GM18502 (cell line): Measurements from ENCODE around the gene LARP1.
"Not testable (repeated sequence)": the region's sequence is repeated elsewhere in the genome, so short reads cannot be mapped to it uniquely, and the experiment has no call there.

Experiments used
- ATAC-seq: cut with Tn5 transposase; IDR thresholded peaks from one replicate; pipeline ENCODE4 v1.9.1; 2021; ENCODE audit warnings: mild to moderate bottlenecking; ENCODE audit not compliant: unreplicated experiment, poor library complexity

Gene LARP1

DNA sequence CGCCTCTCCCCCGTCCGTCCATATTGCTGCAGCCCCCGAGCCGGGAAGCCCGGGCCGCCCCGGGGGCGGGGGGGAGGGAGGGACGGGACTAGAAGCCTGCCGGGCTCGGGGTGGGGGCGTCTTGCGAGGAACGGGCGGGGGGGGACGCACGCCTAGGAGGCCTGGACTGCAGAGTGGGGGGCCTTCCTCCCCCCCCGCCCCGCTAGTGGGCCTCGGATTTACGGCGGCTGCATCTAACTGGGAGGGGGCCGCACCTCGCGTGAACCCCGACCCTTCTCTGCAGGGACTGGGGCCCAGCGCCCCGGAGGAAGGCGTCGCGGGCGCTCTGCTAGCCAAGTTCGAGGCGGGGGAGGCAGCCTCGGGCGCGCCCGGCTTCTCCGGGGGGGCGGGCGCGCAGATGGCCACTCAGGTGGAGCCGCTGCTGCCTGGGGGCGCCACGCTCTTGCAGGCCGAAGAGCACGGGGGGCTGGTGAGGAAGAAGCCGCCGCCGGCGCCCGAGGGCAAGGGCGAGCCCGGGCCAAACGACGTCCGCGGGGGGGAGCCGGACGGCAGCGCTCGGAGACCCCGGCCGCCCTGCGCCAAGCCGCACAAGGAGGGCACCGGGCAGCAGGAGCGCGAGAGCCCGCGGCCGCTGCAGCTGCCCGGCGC, at the start of gene LARP1:
Gene LARP1 (plus strand): TSS at position 17 of the 648 bp plus-strand sequence. CDS start 381 bp downstream, at position 398.
- peak; percentile 11 for ATAC-seq

DNA sequence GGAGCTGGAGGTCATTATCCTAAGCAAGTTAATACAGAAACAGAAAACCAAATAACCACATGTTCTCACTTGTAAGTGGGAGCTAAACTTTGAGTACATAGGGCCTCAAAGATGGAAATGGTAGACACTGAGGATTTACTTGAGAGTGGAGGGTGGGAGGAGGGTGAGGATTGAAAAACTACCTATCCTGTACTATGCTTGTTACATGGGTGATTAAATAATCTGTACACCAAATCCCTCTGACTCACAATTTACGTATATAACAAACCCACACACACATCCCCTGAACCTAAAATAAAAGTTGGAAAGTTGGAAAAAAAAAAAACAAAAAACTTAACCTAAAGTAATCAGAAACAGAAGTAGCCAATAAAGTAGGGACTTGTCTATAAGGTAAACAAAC, 48.8 kb upstream of the LARP1 start:
- no peak for ATAC-seq

DNA sequence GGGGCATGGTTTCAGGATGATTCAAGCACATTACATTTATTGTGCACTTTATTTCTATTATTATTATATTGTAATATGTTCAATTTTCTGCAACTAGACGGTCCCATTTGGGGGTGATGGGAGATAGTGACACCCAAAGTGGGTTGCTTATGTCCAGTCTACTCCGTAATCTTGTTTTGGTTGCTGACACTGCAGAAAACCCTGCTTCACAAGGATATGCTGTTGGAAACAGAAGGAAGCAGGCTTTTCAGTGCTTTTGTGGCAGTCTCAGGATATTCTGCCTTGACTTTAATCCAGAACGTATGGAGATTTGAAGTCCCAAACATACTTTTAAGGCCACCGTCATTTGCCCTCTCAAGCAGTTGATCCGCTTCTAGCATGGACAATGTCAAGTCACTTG, 47.5 kb upstream of the LARP1 start:
- ATAC-seq: no peak

DNA sequence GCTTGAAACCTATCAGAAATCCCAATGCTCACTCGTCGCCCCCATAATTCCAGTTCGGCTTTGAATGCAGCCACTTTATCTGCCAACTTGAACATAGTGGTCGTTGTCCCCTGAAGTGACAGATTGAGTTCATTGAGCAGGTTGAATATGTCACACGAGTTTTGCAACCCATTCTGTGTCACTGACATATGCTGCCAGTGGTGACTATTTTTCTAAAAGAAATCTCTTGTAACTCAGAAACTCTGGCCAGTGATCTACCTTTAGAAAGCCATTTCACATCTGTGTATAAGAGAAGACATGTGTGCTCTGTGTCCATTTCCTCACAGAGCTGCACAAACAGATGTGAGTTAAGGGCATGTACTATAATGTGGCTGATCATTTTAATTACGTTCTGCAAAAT, 47.0 kb upstream of the LARP1 start:
- ATAC-seq: no peak

DNA sequence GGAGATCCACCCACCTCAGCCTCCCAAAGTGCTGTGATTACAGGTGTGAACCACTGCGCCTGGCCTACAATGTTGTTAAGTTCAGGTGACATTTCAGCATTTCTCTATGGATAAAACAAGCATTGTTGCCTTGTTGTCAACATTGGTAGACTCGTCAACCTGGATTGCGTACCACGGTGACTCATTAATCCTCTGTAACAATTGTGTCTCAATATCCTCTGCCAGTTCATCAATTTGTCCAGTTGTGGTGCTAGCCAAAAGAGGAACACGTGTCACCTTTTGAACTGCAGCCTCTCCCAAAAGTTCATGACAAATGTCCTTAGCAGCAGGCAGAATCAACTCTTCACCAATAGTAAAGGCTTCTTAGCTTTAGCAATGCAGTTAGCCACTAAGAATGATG, 46.3 kb upstream of the LARP1 start:
- ATAC-seq: no peak

DNA sequence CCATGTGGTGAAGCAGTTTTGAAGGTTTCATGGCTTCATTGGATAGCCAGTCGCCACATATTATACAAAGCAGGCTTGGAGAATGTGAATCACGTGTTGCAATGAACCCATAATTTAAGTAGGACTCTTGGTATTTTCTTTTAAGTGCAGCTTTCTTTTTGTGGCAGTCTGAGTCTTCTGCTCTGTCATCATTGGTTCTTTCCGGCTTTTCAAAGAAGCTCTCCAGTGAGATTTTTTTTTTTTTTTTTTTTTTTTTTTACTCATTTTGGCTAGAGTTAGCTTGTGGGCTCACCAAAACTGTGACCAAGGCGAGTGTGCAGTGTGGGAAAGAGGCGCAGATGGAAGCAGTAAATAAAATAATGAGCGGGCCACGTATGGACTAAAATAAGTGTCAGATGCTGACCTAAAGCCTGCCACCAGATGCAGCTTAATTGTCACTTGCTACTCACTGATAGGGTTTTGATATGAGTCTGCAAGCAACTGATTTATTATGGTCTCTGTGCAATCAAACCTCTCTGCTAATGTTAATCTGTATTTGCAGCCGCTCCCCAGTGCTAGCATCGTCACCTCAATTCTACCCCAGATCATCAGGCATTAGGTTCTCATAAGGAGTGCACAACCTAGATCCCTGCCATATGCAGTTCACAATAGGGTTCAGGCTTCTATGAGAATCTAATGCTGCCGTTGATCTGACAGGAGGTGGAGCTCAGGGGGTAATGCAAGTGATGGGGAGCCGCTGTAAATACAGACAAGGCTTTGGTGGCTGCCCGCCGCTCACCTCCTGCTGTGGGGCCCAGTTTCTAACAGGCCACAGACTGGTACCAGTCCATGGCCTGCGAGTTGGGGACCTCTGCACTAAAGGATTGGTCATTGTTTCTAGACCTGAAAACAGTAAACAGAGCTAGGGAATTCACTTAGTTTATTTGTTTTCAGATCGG, 45.5 kb upstream of the LARP1 start:
- no peak for ATAC-seq

DNA sequence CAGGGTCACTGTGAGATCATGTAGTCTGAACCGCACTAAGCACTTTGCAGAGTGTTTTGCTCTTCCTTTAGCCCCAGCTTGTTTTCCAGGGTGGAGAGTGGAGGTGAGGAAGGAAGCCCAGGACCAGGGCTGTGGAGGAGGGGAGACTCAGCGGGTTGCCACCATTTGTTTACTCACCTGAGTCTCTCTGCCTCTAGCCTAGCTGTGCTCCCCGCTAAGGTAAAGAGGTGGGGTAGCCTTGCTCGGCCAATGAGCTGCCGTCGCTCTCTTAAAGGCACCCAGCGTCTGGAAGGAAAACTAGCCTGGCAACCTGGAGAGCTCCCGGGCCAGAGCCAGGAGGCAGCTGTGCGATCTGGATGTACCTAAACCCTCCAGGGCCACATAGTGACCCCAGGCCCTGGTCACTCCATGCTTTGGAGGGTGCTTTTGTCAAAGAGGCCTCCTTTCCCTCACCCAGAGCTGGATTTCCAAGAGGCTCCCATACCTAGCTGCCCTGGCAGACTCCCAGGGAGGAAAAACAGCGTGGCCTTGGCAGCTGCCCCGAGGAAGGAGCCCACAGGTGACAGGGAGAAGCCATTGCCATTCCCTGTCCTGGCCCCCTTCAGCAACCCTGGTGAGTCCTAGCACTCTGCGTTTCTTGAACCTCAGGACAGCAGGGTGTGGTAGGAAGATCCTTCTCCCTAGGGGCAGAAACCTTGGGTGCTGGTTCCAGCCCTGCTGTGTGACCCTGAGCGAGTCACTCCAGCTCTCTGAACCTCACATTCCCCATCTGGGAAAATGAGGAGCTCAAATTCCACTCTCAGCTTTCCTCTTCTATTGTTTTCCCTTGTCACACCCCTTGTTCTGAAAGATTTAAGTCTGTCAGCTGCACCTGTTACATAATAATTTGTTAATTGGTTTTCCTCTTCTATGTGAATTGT, 42.4 kb upstream of the LARP1 start:
- no peak for ATAC-seq

DNA sequence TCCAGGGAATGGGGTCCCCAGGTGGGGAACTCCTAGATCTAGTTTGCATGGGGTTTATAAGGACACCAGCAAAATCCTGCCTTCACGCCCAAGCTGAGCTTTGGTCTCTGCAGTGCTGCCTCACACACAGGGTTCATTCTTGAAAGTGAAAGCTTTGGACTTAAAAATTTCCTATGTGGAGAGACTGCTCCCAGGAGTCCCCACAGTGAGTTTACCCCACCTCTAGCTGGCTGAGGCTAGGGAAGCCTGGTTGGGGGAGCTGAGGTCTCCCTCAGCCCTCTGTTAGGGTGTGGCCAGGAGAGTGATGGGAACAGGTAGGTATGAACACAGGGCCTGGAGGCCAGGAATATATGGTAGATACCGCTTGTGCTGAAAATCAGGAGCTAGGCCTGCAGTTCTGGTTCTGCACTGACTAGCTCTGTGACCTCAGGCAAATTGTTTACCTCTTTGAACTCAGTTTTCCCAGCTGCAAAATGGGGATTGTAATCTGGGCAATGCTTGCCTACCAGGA, 41.5 kb upstream of the LARP1 start:
- no peak for ATAC-seq

DNA sequence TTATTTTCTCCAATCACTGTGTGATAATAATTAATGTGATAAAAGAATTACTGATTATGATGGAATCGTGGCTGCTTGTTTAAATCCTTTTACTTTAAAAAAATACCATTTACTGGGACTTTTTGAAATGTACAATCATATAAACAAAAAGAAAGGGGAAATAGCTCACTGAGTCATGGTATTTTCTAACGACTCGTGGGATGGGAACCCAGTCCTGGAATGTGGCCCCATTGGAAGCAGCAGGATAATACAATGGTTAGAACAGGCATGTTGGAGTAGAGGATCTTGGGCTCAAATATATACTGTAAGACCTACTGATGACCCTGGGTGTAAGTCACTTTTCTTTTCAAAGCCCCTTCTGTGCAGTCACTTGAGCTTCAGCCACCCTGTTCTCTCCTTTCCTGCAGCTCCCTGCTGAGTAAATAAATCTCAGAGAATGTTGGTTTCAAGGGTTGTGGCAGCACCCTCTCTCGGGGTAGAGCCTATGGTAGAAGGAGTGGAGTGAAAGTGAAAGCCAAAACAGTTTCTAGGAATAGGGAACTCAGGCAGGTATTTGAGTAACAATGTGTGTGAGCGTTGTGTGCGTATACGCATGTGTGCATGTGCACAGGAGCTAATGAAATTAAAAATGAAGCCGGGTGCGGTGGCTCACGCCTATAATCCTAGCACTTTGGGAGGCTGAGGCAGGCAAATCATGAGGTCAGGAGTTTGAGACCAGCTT, 40.8 kb upstream of the LARP1 start:
- peak; percentile 80 for ATAC-seq

DNA sequence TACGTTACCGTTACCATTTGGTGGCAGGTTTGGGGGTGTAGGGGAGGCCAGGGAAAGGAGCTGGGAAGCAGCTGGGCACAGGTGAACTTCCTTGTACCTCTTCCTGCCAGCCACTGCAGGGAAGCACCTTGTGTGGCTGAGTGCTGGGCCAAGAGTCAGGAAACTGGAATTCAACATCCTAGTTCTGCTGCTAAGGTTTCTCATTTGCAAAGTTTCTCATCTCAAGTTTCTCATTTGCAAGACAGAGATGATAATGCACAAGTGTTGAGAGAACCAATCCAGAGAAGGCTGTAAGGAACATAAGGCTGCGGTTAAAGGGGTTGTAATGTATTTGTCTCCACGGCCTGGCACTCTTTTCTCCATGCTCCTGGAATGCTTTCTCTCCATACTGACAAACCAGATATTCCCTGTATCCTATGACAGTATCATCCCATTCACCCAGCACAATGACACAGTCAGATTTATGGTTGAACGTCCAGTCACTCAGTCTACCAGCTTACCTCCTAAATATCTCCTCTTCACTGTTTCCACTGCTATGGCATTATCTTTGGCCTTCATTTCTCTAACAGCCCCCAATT, 33.6 kb upstream of the LARP1 start:
- ATAC-seq: no peak

DNA sequence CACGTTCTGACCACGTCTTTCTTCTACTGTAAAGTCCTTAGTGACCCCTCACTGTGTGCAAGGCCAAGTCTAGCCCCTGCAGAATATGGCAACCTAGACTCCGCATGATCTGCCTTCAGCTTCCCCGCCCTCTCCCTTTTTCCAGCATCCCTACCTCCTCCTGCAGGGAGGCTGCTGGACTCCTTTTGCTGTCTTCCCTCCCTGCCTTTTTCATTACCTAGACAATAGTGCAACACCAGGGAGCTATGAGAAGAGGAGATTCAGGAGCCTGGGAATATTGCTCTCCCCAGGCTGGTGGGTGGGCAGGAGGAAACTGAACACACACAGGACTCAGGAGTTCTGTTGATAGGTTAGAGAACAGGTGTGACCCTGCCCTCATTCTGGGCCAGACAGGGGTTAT, 33.1 kb upstream of the LARP1 start:
- ATAC-seq: no peak

DNA sequence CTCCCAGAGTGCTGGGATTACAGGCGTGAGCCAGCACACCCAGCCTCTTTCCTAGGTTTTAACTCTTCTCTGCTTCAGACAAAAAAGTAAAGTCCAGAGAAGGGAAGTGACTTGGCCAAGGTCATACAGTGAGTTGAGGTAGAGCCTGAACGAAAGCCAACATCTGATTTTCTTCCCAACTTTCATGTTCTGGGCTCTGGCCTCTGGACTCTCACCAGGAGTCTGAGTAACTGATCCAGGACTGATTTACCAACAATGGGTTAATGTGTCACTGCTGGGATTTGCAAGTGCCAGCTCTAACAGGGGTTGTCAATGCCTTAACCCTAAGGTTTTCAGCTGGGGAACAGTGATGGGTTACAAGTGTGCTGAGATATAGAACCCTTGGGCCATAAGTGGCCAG, 32.2 kb upstream of the LARP1 start:
- no peak for ATAC-seq

DNA sequence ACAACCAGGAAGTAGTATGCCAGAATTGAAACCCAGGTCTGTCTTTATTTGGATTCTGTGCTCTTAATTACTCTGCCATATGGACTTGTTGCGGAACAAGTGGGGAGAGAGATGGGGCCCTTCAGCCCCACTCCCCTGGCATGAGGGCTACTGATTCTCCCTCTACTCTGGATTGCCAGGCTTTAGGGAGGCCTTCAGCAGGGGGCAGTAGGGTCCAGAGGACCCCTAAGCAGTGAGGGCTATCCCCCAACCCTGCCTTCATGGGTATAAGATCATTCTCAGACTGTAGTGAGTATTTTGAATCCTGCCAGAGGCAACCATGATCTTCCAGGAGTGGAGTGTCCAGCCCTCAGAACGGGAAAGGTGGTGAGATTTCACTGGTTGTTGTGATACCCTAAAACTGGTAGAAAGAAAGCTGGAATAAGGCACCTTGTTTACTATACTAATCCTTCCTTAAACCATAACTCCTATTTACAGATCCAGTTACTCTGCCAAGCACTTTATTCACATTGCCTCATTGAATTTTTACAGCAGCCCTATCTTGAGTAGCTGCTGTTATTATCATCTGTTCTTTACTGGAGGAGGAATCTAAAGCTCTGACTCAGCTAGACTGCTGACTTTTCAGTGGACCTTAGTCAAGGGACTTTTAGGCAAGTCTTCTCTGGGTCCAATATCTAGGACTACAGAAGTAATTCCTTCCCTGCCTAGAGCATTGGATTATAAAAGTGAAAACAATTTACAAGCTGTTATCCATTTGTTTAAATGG, 31.3 kb upstream of the LARP1 start:
- no peak for ATAC-seq

DNA sequence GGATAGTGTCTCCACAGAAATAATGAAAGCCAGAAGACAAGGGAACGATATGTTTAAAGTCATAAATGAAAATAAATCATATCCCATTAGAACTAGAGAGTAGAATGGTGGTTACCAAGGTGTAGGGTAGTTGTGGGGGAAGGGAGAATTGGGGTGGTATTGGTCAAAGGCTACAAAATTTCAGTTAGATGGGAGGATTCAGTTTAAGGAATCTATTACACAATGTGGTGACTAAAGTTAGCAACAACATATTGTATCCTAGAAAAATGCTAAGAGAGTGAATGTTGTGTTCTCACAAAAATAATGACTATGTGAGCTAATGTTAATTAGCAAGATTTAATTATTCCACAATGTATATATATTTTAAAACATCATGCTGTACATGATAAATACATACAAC, 27.8 kb upstream of the LARP1 start:
- no peak for ATAC-seq

DNA sequence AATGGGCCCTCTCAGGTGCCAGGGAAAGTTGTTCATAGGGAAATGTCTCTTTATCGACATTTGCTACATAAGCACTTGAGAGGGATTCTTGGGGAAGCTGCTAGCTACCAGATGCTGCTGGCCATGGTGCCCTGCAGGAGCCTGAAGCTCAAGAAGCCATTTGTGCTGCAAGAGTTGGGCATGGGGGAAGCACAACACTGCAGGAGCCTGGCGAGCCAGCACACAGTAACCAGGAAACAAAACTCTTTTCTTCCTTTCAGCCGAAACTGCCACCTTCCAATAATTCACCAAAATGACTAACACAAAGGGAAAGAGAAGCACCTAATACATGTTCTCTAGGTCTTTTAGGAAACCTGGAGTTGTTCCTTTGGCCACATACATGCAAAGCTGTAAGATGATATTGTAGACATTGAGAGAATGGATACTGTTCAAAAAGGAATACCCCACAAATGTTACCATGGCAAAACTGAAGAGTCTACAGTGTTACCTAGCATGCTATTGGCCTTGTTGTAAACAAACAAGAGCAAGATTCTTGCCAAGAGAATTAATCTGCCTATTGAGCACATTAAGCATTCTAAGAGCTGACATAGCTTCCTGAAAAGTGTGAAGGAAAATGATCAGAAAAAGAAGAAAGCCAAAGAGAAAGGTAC, 26.1 kb upstream of the LARP1 start:
- no peak for ATAC-seq

DNA sequence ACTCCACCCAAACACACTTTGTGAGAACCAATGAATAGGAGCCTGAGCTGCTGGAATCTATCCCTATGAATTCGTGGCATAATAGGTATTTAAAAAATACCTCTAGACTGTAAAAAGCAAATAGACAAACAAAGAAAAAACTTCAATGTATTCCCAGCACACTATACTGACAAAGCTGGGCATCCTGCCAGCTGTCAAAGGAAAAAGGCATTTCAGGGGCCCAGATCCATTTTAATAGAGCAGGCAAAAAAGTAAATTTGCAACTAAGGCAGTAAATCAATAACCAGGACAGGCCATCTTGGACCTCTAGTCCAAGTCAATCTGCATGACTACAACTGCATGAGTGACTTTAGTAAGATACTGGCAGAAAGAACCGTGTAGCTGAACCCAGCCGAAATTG, 25.6 kb upstream of the LARP1 start:
- ATAC-seq: no peak

DNA sequence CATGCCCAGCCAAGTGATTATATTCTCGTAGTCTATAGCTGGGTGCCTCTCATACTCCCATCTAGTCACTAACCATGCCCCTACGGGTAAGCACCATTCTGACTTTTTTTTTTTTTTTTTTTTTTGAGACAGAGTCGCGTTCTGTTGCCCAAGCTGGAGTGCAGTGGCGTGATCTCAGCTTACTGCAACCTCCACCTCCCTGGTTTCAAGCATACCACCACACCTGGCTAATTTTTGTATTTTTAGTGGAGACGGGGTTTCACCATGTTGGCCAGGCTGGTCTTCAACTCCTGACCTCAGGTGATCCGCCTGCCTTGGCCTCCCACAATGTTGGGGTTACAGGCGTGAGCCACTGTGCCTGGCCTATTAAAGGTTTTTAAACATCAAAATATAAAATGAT, 24.4 kb upstream of the LARP1 start:
- ATAC-seq: not testable (repeated sequence)

DNA sequence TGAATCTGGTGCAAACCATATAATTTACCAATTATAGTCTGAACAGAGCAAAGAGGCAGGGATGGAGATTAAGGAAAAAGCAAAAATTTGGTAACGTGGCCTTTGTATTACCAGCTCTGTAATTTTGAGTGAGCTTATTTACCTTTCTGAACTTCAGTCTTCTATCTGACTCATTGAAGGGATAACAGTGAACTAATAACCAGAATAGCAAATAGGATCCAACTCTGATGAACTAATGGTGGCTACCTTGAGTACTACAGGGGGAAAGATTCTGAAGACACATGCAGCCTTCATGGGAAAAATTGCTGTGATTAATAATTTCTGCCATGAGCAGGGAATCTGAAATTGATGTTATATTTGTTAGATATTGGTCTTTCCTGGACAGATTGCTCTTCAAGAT, 23.0 kb upstream of the LARP1 start:
- ATAC-seq: no peak
